Nephron progenitor cell (in vitro differentiated cells): ENCODE measurements around the gene HUS1.

ENCODE experiments used
- DNase-seq: peaks from one replicate; pipeline ENCODE4 v3.0.0; 2021
- H3K27ac Mint-ChIP-seq: 2 replicates; pipeline ENCODE4 v1.8.0; 2021; ENCODE audit warnings: mild to moderate bottlenecking, moderate library complexity, mixed read lengths
- H3K27me3 Mint-ChIP-seq: 2 replicates; pipeline ENCODE4 v1.8.0; 2021; ENCODE audit warnings: mild to moderate bottlenecking, low read depth, mixed read lengths; ENCODE audit not compliant: poor library complexity
- H3K36me3 Mint-ChIP-seq: 2 replicates; pipeline ENCODE4 v1.8.0; 2021; ENCODE audit warnings: low read depth, mixed read lengths
- H3K4me1 Mint-ChIP-seq: 2 replicates; pipeline ENCODE4 v1.8.0; 2021; ENCODE audit warnings: mixed read lengths
- H3K4me3 Mint-ChIP-seq: 2 replicates; pipeline ENCODE4 v1.8.0; 2021; ENCODE audit warnings: mild to moderate bottlenecking, moderate library complexity, mixed read lengths
- H3K9me3 Mint-ChIP-seq: 2 replicates; pipeline ENCODE4 v1.8.0; 2021; ENCODE audit warnings: mild to moderate bottlenecking, moderate library complexity, mixed read lengths
- CTCF ChIP-seq: fragments of 200-600 bp; sonication (generic); IDR thresholded peaks from 2 replicates; pipeline ENCODE4 v1.5.0; 2021; ENCODE audit warnings: antibody characterized with exemption

HUS1 gene

GRCh38 chr7:47937065-47937687, 42.2 kb downstream of the HUS1 start:
- peak; percentile 18 for DNase-seq
- no peaks in the 10 kb centered on the region for H3K9me3 Mint-ChIP-seq

GRCh38 chr7:47936323-47936722, 43.1 kb downstream of the HUS1 start:
- no peak for TF ChIP-seq CTCF
- H3K36me3 Mint-ChIP-seq: no peaks in the 10 kb centered on the region
- no peak overlapping the region for H3K4me3 Mint-ChIP-seq
- no peak overlapping the region for H3K27ac Mint-ChIP-seq
- H3K27me3 Mint-ChIP-seq: no peaks in the 10 kb centered on the region
- peaks cover 72% of the 10 kb centered on the region for H3K4me1 Mint-ChIP-seq
- no peaks in the 10 kb centered on the region for H3K9me3 Mint-ChIP-seq
- DNase-seq: no peak

More at GRCh38 chr7:47937065-47937687, 42.2 kb downstream of the HUS1 start:
- Mint-ChIP-seq H3K4me3 (no peak overlapping the region), H3K4me1 (peaks cover 81% of the 10 kb centered on the region), H3K36me3 (no peaks in the 10 kb centered on the region), H3K27me3 (no peaks in the 10 kb centered on the region), H3K27ac (peak overlapping the region; percentile 58)
- no peak for TF ChIP-seq CTCF

GRCh38 chr7:47935336-47935735, 44.1 kb downstream of the HUS1 start:
- Mint-ChIP-seq H3K36me3 (no peaks in the 10 kb centered on the region), H3K27me3 (no peaks in the 10 kb centered on the region), H3K27ac (no peak overlapping the region), H3K4me3 (no peak overlapping the region), H3K9me3 (no peaks in the 10 kb centered on the region), H3K4me1 (peaks cover 64% of the 10 kb centered on the region)
- DNase-seq: no peak
- no peak for TF ChIP-seq CTCF

- Mint-ChIP-seq H3K4me3 (no peak overlapping the region), H3K36me3 (no peaks in the 10 kb centered on the region), H3K27me3 (no peaks in the 10 kb centered on the region), H3K4me1 (peaks cover 62% of the 10 kb centered on the region), H3K27ac (peak overlapping the region; percentile 36), H3K9me3 (no peaks in the 10 kb centered on the region)
- TF ChIP-seq CTCF: no peak
- DNase-seq: no peak
These were observed 44.6 kb downstream of the HUS1 start for GRCh38 chr7:47934831-47935230.

- TF ChIP-seq CTCF: no peak
- no peak for DNase-seq
- Mint-ChIP-seq H3K4me3 (no peak overlapping the region), H3K9me3 (no peaks in the 10 kb centered on the region), H3K27ac (no peak overlapping the region), H3K36me3 (no peaks in the 10 kb centered on the region), H3K27me3 (no peaks in the 10 kb centered on the region), H3K4me1 (peaks cover 57% of the 10 kb centered on the region)
These were observed 46.2 kb downstream of the HUS1 start for GRCh38 chr7:47933215-47933614.

- Mint-ChIP-seq H3K4me1 (peaks cover 52% of the 10 kb centered on the region), H3K27me3 (no peaks in the 10 kb centered on the region), H3K27ac (no peak overlapping the region), H3K9me3 (peaks cover 6% of the 10 kb centered on the region), H3K4me3 (no peak overlapping the region), H3K36me3 (no peaks in the 10 kb centered on the region)
- no peak for DNase-seq
- TF ChIP-seq CTCF: no peak
These were observed 46.9 kb downstream of the HUS1 start for GRCh38 chr7:47932466-47933037.
